ENCODE data around the gene MNAT1.

GRCh38 chr14:60800409-60800808 is 65.8 kb downstream of the MNAT1 start:
- TF ChIP-seq CTCF (conservative IDR thresholded peaks at IDR 0.05; ENCODE audit: low read length), result no peak
- no peak for TF ChIP-seq EZH2phosphoT487 (IDR thresholded peaks at IDR 0.05; ENCODE audit: borderline replicate concordance)
